HCT116 (cell line): ENCODE measurements around the gene ASB6. TPM values are rescaled to one million over a fixed set of nuclear protein-coding genes. Genes with fewer than 3 reads are reported as not detected.

Experiments
- ATAC-seq: fragments of 200-7000 bp; cut with Tn5 transposase; 2 replicates; pipeline ENCODE4 v1.9.1; 2020; ENCODE audit warnings: mild to moderate bottlenecking, moderate library complexity
- BruUV-seq: library from RNA; stranded (reverse); fragments of 400-500 nt; replicated peaks from 2 replicates; lab custom pipeline; 2021; lab: Mats Ljungman, UMichigan
- CTCF ChIA-PET: fragments of 300-600 bp; sonication (Branson Sonifier 250); formaldehyde crosslinking; loops from one replicate; lab custom pipeline; 2021; ENCODE audit warnings: antibody characterized with exemption; lab: Charles Lee
- POLR2A ChIA-PET: fragments of 300-600, 350-600 bp; sonication (Branson Sonifier 250); formaldehyde crosslinking; loops from one replicate; lab custom pipeline; 2021; ENCODE audit warnings: antibody characterized with exemption; lab: Charles Lee
- RAD21 ChIA-PET, 2 experiments: fragments of 300-600 bp; sonication (Branson Sonifier 250); formaldehyde crosslinking; loops; one replicate each; lab custom pipeline; 2023; ENCODE audit warnings: low total read pairs in 2 of 2; ENCODE audit not compliant: uncharacterized antibody in 2 of 2, unreplicated experiment in 2 of 2, low non-redundant PET in 1 of 2; lab: Charles Lee
- DNase-seq: peaks from one replicate; pipeline ENCODE4 v3.0.0-alpha.2; 2010; ENCODE audit warnings: low read depth, low spot score
- H2AFZ ChIP-seq: fragments of 200-600 bp; shearing (Covaris generic), sonication (generic); 2 replicates; pipeline ENCODE4 v1.6.1; 2017; ENCODE audit warnings: low read depth, mixed run types, mixed read lengths, antibody characterized with exemption, low read length; ENCODE audit not compliant: poor library complexity, severe bottlenecking
- H3K27ac ChIP-seq: 2 replicates; pipeline ENCODE4 v1.5.1; 2012; ENCODE audit warnings: low read depth, low read length
- H3K27me3 ChIP-seq: fragments of 200-600 bp; sonication (generic); 2 replicates; pipeline ENCODE4 v1.6.1; 2016; ENCODE audit warnings: mixed run types, low read length, mixed read lengths; ENCODE audit not compliant: insufficient read depth
- H3K36me3 ChIP-seq, 2 experiments: fragments of 200-500 bp in 1 of 2; fragments of 200-600 bp in 1 of 2; sonication (Bioruptor generic) in 1 of 2; sonication (generic) in 1 of 2; 2 replicates each; pipeline versions ENCODE4 v1.5.1 to v1.6.1; 2014 to 2016; ENCODE audit warnings: low read length in 2 of 2, inconsistent platforms in 1 of 2, mixed read lengths in 1 of 2, mixed run types in 1 of 2; ENCODE audit not compliant: insufficient read depth in 2 of 2, control insufficient read depth in 1 of 2
- H3K4me1 ChIP-seq, 2 experiments: fragments of 200-600 bp in 1 of 2; sonication (generic) in 1 of 2; 2 replicates each; pipeline versions ENCODE4 v1.5.1 to v1.6.1; 2012 to 2017; ENCODE audit warnings: low read length in 2 of 2, inconsistent platforms in 1 of 2, mild to moderate bottlenecking in 1 of 2, mixed read lengths in 1 of 2, mixed run types in 1 of 2, moderate library complexity in 1 of 2; ENCODE audit not compliant: insufficient read depth in 2 of 2, control insufficient read depth in 1 of 2
- H3K4me2 ChIP-seq: fragments of 200-600 bp; sonication (generic); 2 replicates; pipeline ENCODE4 v1.6.1; 2017; ENCODE audit warnings: mixed run types, low read length, mixed read lengths
- H3K4me3 ChIP-seq, 2 experiments: fragments of 200-600 bp in 1 of 2; sonication (generic) in 1 of 2; replicated peaks in 1 of 2; 2 replicates each; pipeline ENCODE4 v1.5.1; 2011 to 2016; ENCODE audit warnings: low read length in 2 of 2, control low read depth in 1 of 2, low read depth in 1 of 2, mild to moderate bottlenecking in 1 of 2, mixed read lengths in 1 of 2, mixed run types in 1 of 2
- H3K79me2 ChIP-seq: fragments of 200-600 bp; sonication (generic); 2 replicates; pipeline ENCODE4 v1.6.1; 2017; ENCODE audit warnings: mild to moderate bottlenecking, mixed run types, low read length, moderate library complexity, mixed read lengths; ENCODE audit not compliant: insufficient read depth
- H3K9ac ChIP-seq: fragments of 200-600 bp; sonication (generic); 2 replicates; pipeline ENCODE4 v1.6.1; 2016; ENCODE audit warnings: low read length, mixed read lengths
- H3K9me2 ChIP-seq: fragments of 200-600 bp; sonication (generic), shearing (Covaris generic); 2 replicates; pipeline ENCODE4 v1.6.1; 2017; ENCODE audit warnings: mixed run types, mild to moderate bottlenecking, moderate library complexity; ENCODE audit not compliant: insufficient read depth
- H3K9me3 ChIP-seq, 2 experiments: fragments of 200-500 bp in 1 of 2; fragments of 200-600 bp in 1 of 2; sonication (Bioruptor generic) in 1 of 2; sonication (generic) in 1 of 2; 2 replicates each; pipeline ENCODE4 v1.6.1; 2014 to 2017; ENCODE audit warnings: low read length in 2 of 2, mixed read lengths in 2 of 2, inconsistent platforms in 1 of 2, low read depth in 1 of 2, mild to moderate bottlenecking in 1 of 2, mixed run types in 1 of 2, moderate library complexity in 1 of 2; ENCODE audit not compliant: control insufficient read depth in 1 of 2, insufficient read depth in 1 of 2
- H4K20me1 ChIP-seq: fragments of 200-600 bp; sonication (generic), shearing (Covaris generic); 2 replicates; pipeline ENCODE4 v1.6.1; 2017; ENCODE audit warnings: mixed run types, mild to moderate bottlenecking, moderate library complexity; ENCODE audit not compliant: insufficient read depth
- CBX3 ChIP-seq: IDR thresholded peaks from 2 replicates; pipeline ENCODE4 v1.6.1; 2012; ENCODE audit warnings: low read depth
- CEBPB ChIP-seq: IDR thresholded peaks from 2 replicates; pipeline ENCODE4 v1.6.1; 2012; ENCODE audit warnings: low read depth
- ELF1 ChIP-seq: IDR thresholded peaks from 2 replicates; pipeline ENCODE4 v1.6.1; 2012; ENCODE audit warnings: low read depth, borderline replicate concordance
- FOSL1 ChIP-seq: IDR thresholded peaks from 2 replicates; pipeline ENCODE4 v1.6.1; 2012; ENCODE audit warnings: low read depth
- MAX ChIP-seq: IDR thresholded peaks from 2 replicates; pipeline ENCODE4 v1.6.1; 2012
- RAD21 ChIP-seq: IDR thresholded peaks from 2 replicates; pipeline ENCODE4 v1.6.1; 2012; ENCODE audit warnings: low read depth, mild to moderate bottlenecking
- SIN3A ChIP-seq: IDR thresholded peaks from 2 replicates; pipeline ENCODE4 v1.6.1; 2012; ENCODE audit warnings: low read depth
- SP1 ChIP-seq: IDR thresholded peaks from 2 replicates; pipeline ENCODE4 v1.6.1; 2012; ENCODE audit warnings: low read depth
- TCF7L2 ChIP-seq: IDR thresholded peaks from 2 replicates; pipeline ENCODE4 v1.7.0; 2011; ENCODE audit warnings: borderline replicate concordance, inconsistent platforms; ENCODE audit not compliant: insufficient read depth, insufficient read length; ENCODE audit errors: extremely low read depth
- ZNF274 ChIP-seq: fragments of 200-500 bp; sonication (Bioruptor generic); IDR thresholded peaks from 2 replicates; pipeline ENCODE4 v1.6.1; 2014; ENCODE audit warnings: mild to moderate bottlenecking, low read depth, low read length, inconsistent platforms
- intact Hi-C: fragments of 100-400 bp; cut with micrococcal nuclease; formaldehyde crosslinking; loops from 2 replicates; pipeline ENCODE4 v1.10.0; 2022
- total RNA-seq: library from RNA; stranded (reverse); gene quantifications from one replicate; pipeline ENCODE4 v1.2.1, GENCODE V29; 2021; ENCODE audit not compliant: unreplicated experiment

The ASB6 gene
- total RNA-seq, 1 experiment from 2014 or later = 21.6 TPM

- peak; percentile 89 for ATAC-seq
- TF ChIP-seq ZNF274 (no peak), FOSL1 (peak; percentile 82), SIN3A (no peak), ELF1 (no peak), SP1 (peak; percentile 44; the same call in 1 of the 2 replicates), CBX3 (peak; percentile 70; the same call in 1 of the 2 replicates), MAX (0 out of 2 replicates have a peak, but pooled peaks have one; percentile 19)
- TF ChIP-seq, all 23 proteins: peak for 4
- Histone ChIP-seq H3K79me2 (no peaks in the 10 kb centered on the region), H3K4me1 (peaks cover 3 to 10% of the 10 kb centered on the region in 2 experiments; a peak in 2 of 4 replicates), H3K9ac (no peak overlapping the region), H4K20me1 (no peaks in the 10 kb centered on the region), H3K27me3 (no peaks in the 10 kb centered on the region), H3K4me3 (no peak overlapping the region), H3K9me3 (no peaks in the 10 kb centered on the region), H3K9me2 (no peaks in the 10 kb centered on the region), H3K27ac (no peak overlapping the region), H3K36me3 (no peaks in the 10 kb centered on the region), H2AFZ (no peak overlapping the region), H3K4me2 (peak overlapping the region; percentile 54)
- RAD21 ChIA-PET = no interaction called here
- BruUV-seq = no TSS peak
- CTCF ChIA-PET = interaction anchor here (0.8 kb wide), 1 partner anchor 80 kb away, joined by 3 read pairs; no protein-coding TSS in a partner anchor
- peak; percentile 39 for DNase-seq
- POLR2A ChIA-PET = no interaction called here
- intact Hi-C loops = no loop called here
Observed at GRCh38 chr9:129656795-129657390, 14.9 kb upstream of the ASB6 start.

DNA sequence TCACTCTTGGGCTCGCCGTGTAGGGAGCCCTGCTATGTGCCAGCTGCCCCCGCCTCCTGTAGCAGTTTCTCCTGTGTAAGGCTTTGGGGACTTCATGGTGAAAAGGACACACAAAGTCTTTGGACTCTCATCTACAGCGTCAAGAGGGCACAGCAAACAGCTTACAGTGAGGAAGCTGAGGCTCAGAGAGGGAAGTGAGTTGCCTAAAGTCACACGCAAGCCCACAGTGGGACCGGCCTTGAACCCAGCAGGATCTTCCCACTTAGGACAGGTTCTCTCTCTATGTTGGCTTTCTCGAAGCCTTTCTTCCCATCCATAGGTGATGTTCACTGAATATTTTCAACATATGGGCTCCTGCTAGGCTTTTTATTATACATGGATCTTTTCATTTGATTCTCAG is 13.7 kb upstream of the ASB6 start:
- Histone ChIP-seq H3K36me3 (no peaks in the 10 kb centered on the region), H3K27ac (no peak overlapping the region), H3K4me1 (peaks cover 3 to 10% of the 10 kb centered on the region in 2 experiments; a peak in 2 of 4 replicates), H4K20me1 (no peaks in the 10 kb centered on the region), H3K9me3 (no peaks in the 10 kb centered on the region), H3K9ac (no peak overlapping the region), H2AFZ (no peak overlapping the region), H3K27me3 (no peaks in the 10 kb centered on the region), H3K4me3 (no peak overlapping the region), H3K79me2 (no peaks in the 10 kb centered on the region), H3K9me2 (no peaks in the 10 kb centered on the region), H3K4me2 (no peak overlapping the region)
- BruUV-seq = no TSS peak
- DNase-seq (no peak), ATAC-seq (no peak)
- RAD21 ChIA-PET = no interaction called here
- TF ChIP-seq CBX3 (no peak), CEBPB (no peak), RAD21 (no peak), TCF7L2 (no peak), ELF1 (no peak)
- CTCF ChIA-PET = no interaction called here
- intact Hi-C loops = no loop called here
- POLR2A ChIA-PET = no interaction called here
